NCI-H524 (cell line): ENCODE results near the gene SVIP.

ENCODE experiments used
- DNase-seq, 2 experiments: peaks; one replicate each; lab custom pipeline; 2025; lab: John Stamatoyannopoulos, UW

Gene SVIP

GRCh38 chr11:22792497-22792896, 37.1 kb downstream of the SVIP start:
- no peak for DNase-seq

- DNase-seq = peak in 1 of 2 experiments; percentile 60
These were observed 41.9 kb downstream of the SVIP start for GRCh38 chr11:22787551-22788162.

GRCh38 chr11:22787055-22787454, 42.5 kb downstream of the SVIP start:
- no peak for DNase-seq

GRCh38 chr11:22786475-22786874, 43.1 kb downstream of the SVIP start:
- DNase-seq = no peak

GRCh38 chr11:22785251-22785650, 44.4 kb downstream of the SVIP start:
- DNase-seq = peak; percentile 50 to 85

- DNase-seq = no peak
These were observed 48.5 kb downstream of the SVIP start for GRCh38 chr11:22780952-22781593.

GRCh38 chr11:22779850-22780249, 49.8 kb downstream of the SVIP start:
- no peak for DNase-seq

GRCh38 chr11:22778642-22779041, 51.0 kb downstream of the SVIP start:
- DNase-seq = peak in 1 of 2 experiments; percentile 41

- DNase-seq = no peak
These were observed 54.4 kb downstream of the SVIP start for GRCh38 chr11:22775248-22775647.

- DNase-seq = no peak
These were observed 54.9 kb downstream of the SVIP start for GRCh38 chr11:22774716-22775115.

GRCh38 chr11:22769081-22769480, 60.5 kb downstream of the SVIP start:
- no peak for DNase-seq
